Cerebellar cortex (tissue), 1 donor: ENCODE results near the gene IFI6.
"Not testable (repeated sequence)": the region's sequence is repeated elsewhere in the genome, so short reads cannot be mapped to it uniquely, and the experiment has no call there.

Experiments used
- DNase-seq: peaks from one replicate; pipeline ENCODE4 v3.0.0-alpha.2; 2015; ENCODE audit warnings: low spot score

The IFI6 gene

GRCh38 chr1:27628712-27629111 lies 43.3 kb downstream of the IFI6 start:
- DNase-seq: no peak

GRCh38 chr1:27627733-27628132 lies 44.3 kb downstream of the IFI6 start:
- not testable (repeated sequence) for DNase-seq

- no peak for DNase-seq
Measured at GRCh38 chr1:27627061-27627460, 44.9 kb downstream of the IFI6 start.

GRCh38 chr1:27626031-27626935 lies 45.7 kb downstream of the IFI6 start:
- no peak for DNase-seq

GRCh38 chr1:27624467-27625178 lies 47.4 kb downstream of the IFI6 start:
- DNase-seq: no peak

GRCh38 chr1:27623327-27624212 lies 48.4 kb downstream of the IFI6 start:
- DNase-seq: no peak

- no peak for DNase-seq
Measured at GRCh38 chr1:27622828-27623227, 49.2 kb downstream of the IFI6 start.

- no peak for DNase-seq
Measured at GRCh38 chr1:27621051-27621920, 50.7 kb downstream of the IFI6 start.

- not testable (repeated sequence) for DNase-seq
Measured at GRCh38 chr1:27619782-27620438, 52.1 kb downstream of the IFI6 start.

GRCh38 chr1:27618341-27619082 lies 53.5 kb downstream of the IFI6 start:
- no peak for DNase-seq

GRCh38 chr1:27617420-27617819 lies 54.6 kb downstream of the IFI6 start:
- DNase-seq: no peak

GRCh38 chr1:27616441-27616840 lies 55.6 kb downstream of the IFI6 start:
- no peak for DNase-seq
